Ascending aorta (tissue), 2 donors: Measurements from ENCODE around the gene C1orf116. TPM values are rescaled to one million over a fixed set of nuclear protein-coding genes. Genes with fewer than 3 reads are reported as not detected.

Experiments
- DNase-seq, 2 donors: peaks; one replicate each; pipeline ENCODE4 v3.0.0-alpha.2; 2019; ENCODE audit warnings: low spot score in 2 of 2
- H3K27ac ChIP-seq, 2 donors: fragments of 200-600 bp; sonication (generic); one replicate each; pipeline ENCODE4 v1.5.1; 2016 to 2017; ENCODE audit warnings: mild to moderate bottlenecking in 1 of 2
- H3K27me3 ChIP-seq: fragments of 200-600 bp; sonication (generic); one replicate; pipeline ENCODE4 v1.5.1; 2017
- H3K36me3 ChIP-seq, 2 donors: fragments of 200-600 bp; sonication (generic); one replicate each; pipeline ENCODE4 v1.5.1; 2016
- H3K4me1 ChIP-seq, 2 donors: fragments of 200-600 bp; sonication (generic); one replicate each; pipeline ENCODE4 v1.5.1; 2016 to 2017; ENCODE audit warnings: mild to moderate bottlenecking in 1 of 2
- H3K4me3 ChIP-seq, 2 donors: fragments of 200-600 bp; sonication (generic); one replicate each; pipeline ENCODE4 v1.5.1; 2016 to 2017; ENCODE audit warnings: mild to moderate bottlenecking in 1 of 2
- H3K9me3 ChIP-seq, 2 donors: fragments of 200-600 bp; sonication (generic); one replicate each; pipeline ENCODE4 v1.5.1; 2016
- intact Hi-C: fragments of 100-400 bp; cut with DNase I; formaldehyde crosslinking; loops from one replicate; pipeline ENCODE4 v1.15.1; 2023
- total RNA-seq: library from RNA; depleted of rRNA; stranded (reverse); fragments of >200 nt; gene quantifications from one replicate; pipeline ENCODE4 v1.1.0, GENCODE V29; 2016
- TF ChIP-seq, protein P1 (sequence below), 3 experiments: fragments of 200-600 bp in 2 of 3; fragments of 450-650 bp in 1 of 3; sonication (generic) in 2 of 3; IDR thresholded peaks; one replicate each; pipeline ENCODE4 v1.5.1; 2016 to 2019; ENCODE audit warnings: antibody characterized with exemption in 3 of 3, mild to moderate bottlenecking in 1 of 3, moderate library complexity in 1 of 3

Gene C1orf116
- total RNA-seq, 1 donor from 2014 or later, result not detected

DNA sequence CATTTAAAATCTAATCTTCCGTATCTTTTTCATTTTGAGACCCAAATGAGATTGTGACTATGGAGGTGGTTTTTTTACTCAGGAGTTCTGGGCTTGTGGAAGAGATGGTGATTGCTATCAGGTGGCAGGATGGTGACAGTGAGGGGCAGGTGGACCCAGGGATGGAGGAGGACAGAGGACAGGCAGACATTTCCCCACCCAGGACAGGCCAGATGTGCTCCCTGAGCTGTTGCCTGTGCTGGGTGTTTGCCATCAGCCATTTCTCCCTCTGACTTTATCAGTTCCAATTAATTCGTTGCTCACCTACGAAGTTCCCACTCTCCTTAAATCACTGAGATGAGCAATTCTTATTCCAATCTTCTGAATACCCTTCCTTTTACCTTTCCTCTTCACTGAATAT, 26.5 kb downstream of the C1orf116 start:
- intact Hi-C loops, result no loop called here
- no peak overlapping the region for H3K27ac ChIP-seq
- DNase-seq, result no peak
- H3K27me3 ChIP-seq, result no peaks in the 10 kb centered on the region
- H3K4me3 ChIP-seq, result no peak overlapping the region
- TF ChIP-seq, protein P1, sequence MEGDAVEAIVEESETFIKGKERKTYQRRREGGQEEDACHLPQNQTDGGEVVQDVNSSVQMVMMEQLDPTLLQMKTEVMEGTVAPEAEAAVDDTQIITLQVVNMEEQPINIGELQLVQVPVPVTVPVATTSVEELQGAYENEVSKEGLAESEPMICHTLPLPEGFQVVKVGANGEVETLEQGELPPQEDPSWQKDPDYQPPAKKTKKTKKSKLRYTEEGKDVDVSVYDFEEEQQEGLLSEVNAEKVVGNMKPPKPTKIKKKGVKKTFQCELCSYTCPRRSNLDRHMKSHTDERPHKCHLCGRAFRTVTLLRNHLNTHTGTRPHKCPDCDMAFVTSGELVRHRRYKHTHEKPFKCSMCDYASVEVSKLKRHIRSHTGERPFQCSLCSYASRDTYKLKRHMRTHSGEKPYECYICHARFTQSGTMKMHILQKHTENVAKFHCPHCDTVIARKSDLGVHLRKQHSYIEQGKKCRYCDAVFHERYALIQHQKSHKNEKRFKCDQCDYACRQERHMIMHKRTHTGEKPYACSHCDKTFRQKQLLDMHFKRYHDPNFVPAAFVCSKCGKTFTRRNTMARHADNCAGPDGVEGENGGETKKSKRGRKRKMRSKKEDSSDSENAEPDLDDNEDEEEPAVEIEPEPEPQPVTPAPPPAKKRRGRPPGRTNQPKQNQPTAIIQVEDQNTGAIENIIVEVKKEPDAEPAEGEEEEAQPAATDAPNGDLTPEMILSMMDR (IDR thresholded peaks at IDR 0.05), result no peak
- H3K36me3 ChIP-seq, result no peaks in the 10 kb centered on the region
- H3K9me3 ChIP-seq, result no peaks in the 10 kb centered on the region
- H3K4me1 ChIP-seq, result no peaks in the 10 kb centered on the region

DNA sequence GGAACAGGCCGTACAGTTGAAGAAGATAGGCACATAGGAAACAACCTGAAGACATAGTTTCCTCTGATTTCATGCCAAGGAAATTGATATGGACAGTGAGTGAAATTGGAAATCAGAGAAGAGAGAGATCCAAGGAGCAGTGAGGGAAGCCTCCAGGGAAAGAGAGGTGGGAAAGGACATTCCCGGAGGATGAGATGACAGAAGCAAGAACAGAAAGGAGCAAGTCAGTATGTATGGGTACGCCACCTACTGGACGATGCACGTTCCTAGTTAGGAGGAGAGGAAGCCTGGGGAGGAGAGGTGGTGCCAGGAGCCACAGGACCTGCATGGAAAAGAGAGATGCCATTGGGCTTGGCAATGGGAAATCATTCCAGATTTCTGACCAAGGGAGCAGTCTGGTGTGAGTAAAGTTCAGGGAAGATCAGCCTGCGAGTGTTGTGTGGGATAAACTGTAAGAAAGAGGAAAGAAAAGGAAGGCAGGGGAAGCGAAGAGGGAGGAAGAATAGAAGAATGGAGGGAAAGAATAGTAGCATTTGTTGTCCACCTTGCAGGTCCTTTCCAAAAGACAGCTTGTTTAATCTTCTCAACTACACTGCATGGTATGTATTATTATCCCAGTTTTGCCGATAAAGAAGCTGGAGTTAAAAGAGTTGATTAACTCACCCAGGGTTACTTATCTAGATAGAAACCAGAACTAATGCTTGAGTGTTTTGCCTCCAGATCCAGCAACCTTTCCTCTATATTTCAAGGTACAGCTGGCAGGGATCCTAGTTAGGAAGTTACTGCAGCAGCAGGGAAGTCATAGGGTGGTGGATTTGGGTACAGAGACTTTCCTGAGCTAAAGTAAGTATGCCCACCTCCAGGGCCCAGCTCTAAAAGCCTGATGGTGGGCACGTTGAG, 27.4 kb downstream of the C1orf116 start:
- H3K9me3 ChIP-seq, result no peaks in the 10 kb centered on the region
- H3K27me3 ChIP-seq, result no peaks in the 10 kb centered on the region
- no peak overlapping the region for H3K27ac ChIP-seq

DNA sequence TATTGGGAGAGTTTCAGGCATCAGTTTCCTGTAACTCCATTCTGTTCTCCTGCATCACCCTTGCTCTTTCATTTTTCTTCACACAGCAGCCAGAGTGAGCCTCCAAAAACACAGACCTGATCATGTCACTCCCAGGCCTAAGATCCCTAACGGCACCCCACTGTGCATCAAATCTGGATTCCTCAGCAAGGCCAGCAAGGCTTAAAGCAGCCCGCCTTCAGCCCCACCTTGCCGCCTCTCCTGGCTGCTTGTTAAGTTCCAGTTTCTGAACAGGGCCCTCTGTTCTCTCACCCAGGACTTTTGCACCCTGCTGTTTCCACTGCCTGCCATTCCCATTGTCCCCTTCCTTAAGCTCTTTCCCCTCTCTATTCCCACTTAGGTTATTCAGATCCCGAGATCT, 29.3 kb downstream of the C1orf116 start:
- Histone ChIP-seq H3K9me3 (no peaks in the 10 kb centered on the region), H3K4me1 (no peaks in the 10 kb centered on the region), H3K4me3 (no peak overlapping the region), H3K27ac (no peak overlapping the region), H3K36me3 (no peaks in the 10 kb centered on the region), H3K27me3 (no peaks in the 10 kb centered on the region)
- TF ChIP-seq, protein P1 (IDR thresholded peaks at IDR 0.05), result no peak
- intact Hi-C loops, result no loop called here
- DNase-seq, result no peak

More for the DNA sequence above, 27.4 kb downstream of the C1orf116 start:
- intact Hi-C loops, result no loop called here
- Histone ChIP-seq H3K36me3 (no peaks in the 10 kb centered on the region), H3K4me3 (no peak overlapping the region), H3K4me1 (no peaks in the 10 kb centered on the region)
- TF ChIP-seq, protein P1 (IDR thresholded peaks at IDR 0.05), result peak in 2 of 3 experiments; percentile 39 to 50
- no peak for DNase-seq

DNA sequence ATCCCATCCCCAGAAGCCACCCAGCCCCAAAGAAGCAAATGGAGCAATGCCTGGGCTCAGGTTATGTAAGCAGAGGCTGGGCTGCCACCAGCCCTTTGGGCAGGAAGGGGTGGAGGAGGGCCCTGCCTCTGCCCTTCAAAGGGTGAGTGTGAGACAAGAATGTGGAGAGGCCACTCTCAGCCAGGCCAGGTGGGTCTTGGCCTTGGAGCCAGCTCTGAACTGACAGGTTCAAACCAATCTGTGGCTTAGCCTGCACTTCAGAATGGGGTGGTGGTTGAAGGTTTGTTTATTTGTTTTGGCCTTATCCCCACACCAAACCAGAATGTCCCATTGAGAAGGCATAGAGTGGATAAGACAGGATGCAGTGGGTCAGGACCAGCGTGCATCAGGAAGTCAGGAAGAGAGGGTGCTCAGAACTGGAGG, 29.8 kb downstream of the C1orf116 start:
- intact Hi-C loops, result no loop called here
- no peak for DNase-seq
- Histone ChIP-seq H3K9me3 (no peaks in the 10 kb centered on the region), H3K27ac (no peak overlapping the region), H3K4me3 (no peak overlapping the region), H3K36me3 (no peaks in the 10 kb centered on the region), H3K27me3 (no peaks in the 10 kb centered on the region), H3K4me1 (no peaks in the 10 kb centered on the region)
- TF ChIP-seq, protein P1 (IDR thresholded peaks at IDR 0.05), result no peak

DNA sequence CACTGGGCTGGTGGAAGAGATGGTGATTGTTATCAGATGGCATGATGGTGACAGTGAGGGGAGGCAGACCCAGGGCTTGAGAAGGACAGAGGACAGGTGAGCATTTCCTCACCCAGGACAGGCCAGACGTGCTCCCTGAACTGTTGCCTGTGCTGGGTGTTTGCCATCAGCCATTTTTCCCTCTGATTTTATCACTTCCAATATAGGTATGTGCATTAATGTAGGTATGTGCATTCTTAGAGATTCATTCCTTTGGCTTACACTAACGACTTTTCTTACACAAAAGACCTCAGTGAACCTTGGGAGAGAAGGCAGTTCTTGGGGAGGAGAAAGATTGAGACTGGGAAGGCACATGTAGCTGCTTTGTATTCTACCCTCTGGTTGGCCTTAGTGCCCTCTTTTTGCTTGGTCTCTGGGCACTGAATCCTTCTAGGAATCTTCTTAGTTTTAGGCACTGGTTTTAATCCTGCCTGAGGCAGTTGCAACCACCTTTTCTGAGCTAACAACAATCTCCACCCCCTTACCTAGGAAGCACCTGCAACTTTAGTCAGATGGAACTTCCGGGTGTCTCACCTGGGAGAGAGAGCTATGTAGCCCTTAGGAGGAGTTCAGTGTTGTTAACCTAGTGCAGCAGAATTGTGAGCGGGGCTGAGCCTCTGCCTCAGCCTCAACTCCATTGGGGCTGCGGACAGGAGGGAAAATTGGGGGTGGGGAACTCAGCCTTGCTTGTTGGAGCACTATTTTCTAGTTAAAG, 30.9 kb downstream of the C1orf116 start:
- intact Hi-C loops, result no loop called here
- Histone ChIP-seq H3K27ac (no peak overlapping the region), H3K9me3 (no peaks in the 10 kb centered on the region), H3K4me1 (no peaks in the 10 kb centered on the region), H3K4me3 (no peak overlapping the region), H3K27me3 (no peaks in the 10 kb centered on the region), H3K36me3 (no peaks in the 10 kb centered on the region)
- TF ChIP-seq, protein P1 (IDR thresholded peaks at IDR 0.05), result no peak
- no peak for DNase-seq
